ENCODE data around the gene FBXL4. TPM values are rescaled to one million over a fixed set of nuclear protein-coding genes. Genes with fewer than 3 reads are reported as not detected.
A peak's percentile ranks its signal among the peaks of the same experiment; 100 is the strongest.

Gene FBXL4
- total RNA-seq, 1 experiment from 2014 or later: 5.1 TPM

DNA sequence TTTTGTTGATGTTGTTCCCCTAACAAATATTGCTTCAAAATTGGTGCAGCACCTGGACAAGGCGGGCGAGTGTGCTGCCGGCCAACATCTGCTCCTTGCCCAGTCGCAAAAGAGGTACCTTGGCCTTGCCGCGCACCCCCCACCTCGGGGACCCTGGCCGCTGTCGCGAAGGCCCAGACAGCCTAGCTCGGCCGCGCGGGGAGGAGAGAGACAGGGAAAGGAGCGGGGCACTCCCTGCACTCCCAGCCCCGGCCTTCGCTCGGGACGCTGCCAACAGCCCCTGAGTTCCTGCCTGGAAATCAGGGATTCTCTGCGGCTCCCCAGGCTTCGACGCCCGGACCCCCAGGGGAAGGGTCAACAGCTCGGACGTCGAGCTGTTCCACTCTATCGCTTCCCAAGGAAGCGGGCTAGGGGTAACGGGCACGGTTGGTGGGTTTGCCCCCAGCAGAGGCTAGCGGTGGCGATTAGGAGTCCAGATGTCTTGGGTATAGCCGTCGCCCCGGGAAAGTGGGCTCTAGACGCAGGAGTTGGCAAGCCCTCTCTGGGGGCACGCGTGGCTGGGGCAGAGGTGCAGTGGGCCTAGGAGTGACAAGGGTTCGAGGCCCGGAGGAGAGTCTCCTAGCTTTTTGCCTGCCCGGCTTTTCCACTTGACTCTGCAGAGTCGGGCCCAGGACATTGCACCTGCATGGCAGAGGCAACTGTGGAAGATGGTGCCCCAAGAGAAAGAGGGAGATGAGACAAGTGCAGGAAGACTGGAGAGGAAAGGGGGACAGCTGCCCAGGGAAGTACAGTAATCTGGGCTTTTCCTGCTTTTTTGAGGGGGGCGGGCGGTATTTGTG is 105.2 kb downstream of the FBXL4 start:
- Histone ChIP-seq H3K18ac (ENCODE audit: insufficient read length, low read depth, low read length) (no peak overlapping the region), H3K4ac (ENCODE audit: low read depth, low read length) (no peak overlapping the region), H3K27me3 (ENCODE audit: insufficient read depth, low read length) (peaks cover 55% of the 10 kb centered on the region), H4K91ac (ENCODE audit: insufficient read length, low read depth, low read length) (no peak overlapping the region), H2BK5ac (ENCODE audit: insufficient read length, low read length) (no peak overlapping the region), H3K23ac (ENCODE audit: insufficient read length, low read depth, low read length) (no peak overlapping the region), H2BK15ac (ENCODE audit: low read depth, low read length) (no peak overlapping the region), H3K14ac (ENCODE audit: insufficient read depth, low read length) (no peak overlapping the region; the same call in 1 of the 2 replicates), H2BK12ac (ENCODE audit: insufficient read length, low read depth, low read length) (no peak overlapping the region), H2AFZ (ENCODE audit: low read length) (no peak overlapping the region), H4K5ac (ENCODE audit: insufficient read length, low read depth, low read length) (no peak overlapping the region), H2BK20ac (ENCODE audit: low read depth, low read length, poor library complexity, severe bottlenecking) (no peak overlapping the region), H3K9ac (ENCODE audit: extremely low read depth, insufficient read length, low read length) (no peak overlapping the region), H3K23me2 (ENCODE audit: insufficient read length, low read depth, low read length, poor library complexity, severe bottlenecking) (peaks cover 16% of the 10 kb centered on the region), H3K4me1 (ENCODE audit: insufficient read depth, low read length) (0 out of 2 replicates have a peak, but pooled peaks cover 2% of the 10 kb centered on the region), H3K4me2 (ENCODE audit: insufficient read depth, insufficient read length, low read length) (peak overlapping the region; percentile 65), H2BK120ac (ENCODE audit: low read depth, low read length, poor library complexity, severe bottlenecking) (no peak overlapping the region), H3T11ph (ENCODE audit: low read length) (no peak overlapping the region), H4K20me1 (ENCODE audit: control insufficient read depth, insufficient read depth, insufficient read length) (no peaks in the 10 kb centered on the region), H3K56ac (ENCODE audit: insufficient read length, low read depth, low read length) (no peak overlapping the region), H3K79me2 (ENCODE audit: insufficient read depth, low read length) (no peaks in the 10 kb centered on the region), H2AK5ac (ENCODE audit: insufficient read length, low read length) (no peak overlapping the region), H3K9me3 (ENCODE audit: control insufficient read depth, low read depth, low read length) (no peaks in the 10 kb centered on the region), H4K8ac (replicated peaks; ENCODE audit: insufficient read length, low read depth, low read length) (no peak overlapping the region), H3K27ac (ENCODE audit: insufficient read length, low read depth, low read length) (no peak overlapping the region), H3K79me1 (ENCODE audit: insufficient read depth, low read depth, low read length, poor library complexity, severe bottlenecking) (no peaks in the 10 kb centered on the region)
- Mint-ChIP-seq H3K27me3 (ENCODE audit: low read depth) (peaks cover 98% of the 10 kb centered on the region), H3K36me3 (ENCODE audit: insufficient read depth in 1 of 3, low read depth in 3 of 3) (no peaks in the 10 kb centered on the region; a peak in 1 of 7 replicates), H3K27ac (no peak overlapping the region), H3K9me3 (no peaks in the 10 kb centered on the region; a peak in 1 of 5 replicates), H3K4me3 (peak overlapping the region; percentile 24 to 74; a peak in 4 of 5 replicates), H3K4me1 (peaks cover 28 to 38% of the 10 kb centered on the region in 2 experiments)
- no CpG with 5 or more reads among the region's 44 CpGs for WGBS (ENCODE audit: extremely low coverage, insufficient read length, low lambda C conversion rate)
- DNase-seq: peak; percentile 66
- TF ChIP-seq, protein P1, sequence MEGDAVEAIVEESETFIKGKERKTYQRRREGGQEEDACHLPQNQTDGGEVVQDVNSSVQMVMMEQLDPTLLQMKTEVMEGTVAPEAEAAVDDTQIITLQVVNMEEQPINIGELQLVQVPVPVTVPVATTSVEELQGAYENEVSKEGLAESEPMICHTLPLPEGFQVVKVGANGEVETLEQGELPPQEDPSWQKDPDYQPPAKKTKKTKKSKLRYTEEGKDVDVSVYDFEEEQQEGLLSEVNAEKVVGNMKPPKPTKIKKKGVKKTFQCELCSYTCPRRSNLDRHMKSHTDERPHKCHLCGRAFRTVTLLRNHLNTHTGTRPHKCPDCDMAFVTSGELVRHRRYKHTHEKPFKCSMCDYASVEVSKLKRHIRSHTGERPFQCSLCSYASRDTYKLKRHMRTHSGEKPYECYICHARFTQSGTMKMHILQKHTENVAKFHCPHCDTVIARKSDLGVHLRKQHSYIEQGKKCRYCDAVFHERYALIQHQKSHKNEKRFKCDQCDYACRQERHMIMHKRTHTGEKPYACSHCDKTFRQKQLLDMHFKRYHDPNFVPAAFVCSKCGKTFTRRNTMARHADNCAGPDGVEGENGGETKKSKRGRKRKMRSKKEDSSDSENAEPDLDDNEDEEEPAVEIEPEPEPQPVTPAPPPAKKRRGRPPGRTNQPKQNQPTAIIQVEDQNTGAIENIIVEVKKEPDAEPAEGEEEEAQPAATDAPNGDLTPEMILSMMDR (conservative IDR thresholded peaks at IDR 0.05): no peak

All from H9 (cell line).